GM21360 (cell line): Measurements from ENCODE around the gene TNS1.

Experiments used
- ATAC-seq: cut with Tn5 transposase; IDR thresholded peaks from one replicate; pipeline ENCODE4 v1.9.1; 2021; ENCODE audit warnings: mild to moderate bottlenecking, moderate library complexity; ENCODE audit not compliant: unreplicated experiment

TNS1 gene

DNA sequence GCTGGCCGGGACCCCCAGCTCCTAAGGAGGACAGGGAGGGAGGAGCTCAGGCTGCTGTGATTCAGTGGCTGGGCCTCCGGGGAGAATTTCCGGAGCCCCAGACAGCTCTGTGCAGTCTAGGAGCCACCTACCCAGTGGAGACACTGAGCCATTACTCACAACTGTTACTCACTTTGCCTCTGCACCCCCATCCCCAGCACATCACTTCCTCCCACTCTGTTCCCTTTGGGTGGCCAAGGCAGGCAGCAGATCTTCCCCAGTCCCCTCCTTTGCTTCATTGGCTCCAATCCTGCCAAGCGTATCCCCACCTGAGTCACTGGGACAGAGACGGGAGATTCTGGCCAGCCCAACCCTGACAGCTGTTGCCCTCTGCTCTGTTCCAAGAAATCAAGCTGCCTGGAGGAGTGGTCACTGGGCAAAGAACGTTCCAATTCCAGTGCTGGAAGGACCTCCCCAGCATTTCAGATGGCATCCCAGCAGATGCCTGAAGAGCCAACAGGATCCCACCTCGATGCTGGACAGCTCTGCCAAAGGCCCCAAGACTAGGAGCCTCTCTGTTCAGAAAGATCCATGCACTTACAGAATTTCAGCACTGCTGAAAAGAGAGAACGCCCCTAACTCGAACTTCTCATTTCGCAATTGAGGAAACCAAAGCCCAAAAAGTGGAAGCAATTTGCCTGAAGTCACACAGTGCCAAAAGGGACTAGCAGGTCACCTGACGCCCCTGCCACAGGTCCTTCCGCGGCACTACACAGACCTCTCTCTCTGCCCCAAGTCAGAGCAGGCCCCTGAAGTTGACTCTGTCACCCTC, 68.3 kb downstream of the TNS1 start:
- no peak for ATAC-seq

DNA sequence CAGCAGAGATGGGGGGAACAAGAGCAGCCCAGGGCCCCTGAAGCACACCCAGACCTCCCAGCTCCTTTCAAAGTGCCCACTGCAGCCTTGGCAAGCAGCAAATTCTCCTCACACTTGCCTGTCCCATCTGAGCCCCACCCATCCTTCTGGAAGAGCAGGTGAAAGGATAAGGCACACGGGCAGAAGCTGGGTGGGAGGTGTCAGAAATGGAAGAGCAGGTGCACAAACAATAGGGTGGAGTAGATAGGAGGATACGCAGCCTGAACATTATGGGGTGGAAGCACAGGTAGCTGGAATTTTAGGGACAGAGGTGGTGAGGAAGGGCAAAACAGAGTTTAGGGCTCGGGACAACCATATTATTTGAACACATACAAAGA, 69.2 kb downstream of the TNS1 start:
- ATAC-seq: no peak

DNA sequence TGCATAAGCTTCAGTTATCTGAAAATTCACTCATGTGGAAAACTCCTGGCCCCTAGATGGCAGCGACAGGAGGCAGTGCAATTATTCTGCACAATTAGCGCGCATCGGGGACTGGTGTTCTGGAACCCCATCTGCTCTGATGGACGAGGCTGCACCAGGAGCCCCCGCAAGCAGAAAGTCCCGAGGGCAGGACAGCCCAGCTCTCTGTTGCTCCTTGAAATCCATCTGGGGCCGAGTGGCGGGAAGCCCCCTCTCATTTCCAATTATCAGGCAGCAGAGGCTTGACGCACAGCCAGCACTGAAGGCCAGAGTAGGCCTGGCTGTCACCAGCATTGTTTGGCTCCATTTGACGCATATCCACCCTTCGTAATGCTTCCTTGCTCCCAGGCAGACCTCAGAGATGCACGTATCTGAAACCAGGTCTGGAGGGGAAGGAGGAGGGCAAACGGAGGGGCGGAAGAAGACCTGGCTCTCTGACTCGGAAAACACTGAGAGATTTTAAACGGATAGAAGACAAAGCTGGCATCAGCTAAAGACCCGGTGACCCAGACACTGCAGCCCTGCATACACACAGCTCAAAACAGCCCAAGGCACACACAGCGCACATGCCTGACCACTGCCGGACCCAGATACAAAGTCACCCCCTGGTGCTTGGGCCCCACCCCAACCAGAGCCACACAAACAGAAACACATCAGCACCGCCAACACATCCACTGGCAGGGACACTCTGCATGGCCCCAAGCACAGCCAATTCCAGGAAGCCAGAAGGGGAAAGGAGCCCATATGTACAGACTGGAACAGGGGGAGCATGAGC, 69.8 kb downstream of the TNS1 start:
- no peak for ATAC-seq

DNA sequence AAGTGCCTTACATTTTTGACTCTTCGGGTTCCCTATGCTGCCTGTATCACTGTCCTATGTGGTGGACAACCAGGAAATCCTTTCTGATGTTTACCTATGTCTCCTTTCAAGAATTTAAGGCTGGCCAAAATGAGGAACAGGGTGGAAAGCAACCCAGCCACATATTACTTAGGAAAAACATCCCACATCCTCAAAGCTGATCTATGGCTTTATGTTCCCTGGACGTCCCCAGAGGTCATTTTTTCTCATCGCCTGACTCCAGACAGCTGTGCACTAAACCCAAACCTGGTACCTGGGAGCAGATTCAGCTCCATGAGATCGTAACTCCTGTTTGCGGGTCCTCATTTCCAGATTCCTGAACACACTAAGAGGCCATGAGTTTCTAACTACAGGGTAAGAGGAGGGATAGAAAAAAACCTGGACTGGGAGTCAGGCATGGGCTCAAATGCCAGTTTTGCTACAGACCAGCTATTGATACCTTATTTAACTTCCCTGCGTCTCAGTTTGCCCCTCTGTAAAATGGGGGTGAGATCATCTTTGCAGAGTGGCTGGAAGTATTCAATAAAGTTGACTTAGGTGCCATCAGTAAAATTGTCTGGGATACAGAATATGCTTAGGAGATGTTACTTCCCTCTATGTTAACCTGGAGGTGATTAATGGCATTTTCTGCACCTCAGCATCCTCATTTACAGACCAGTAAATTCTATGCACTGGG, 70.8 kb downstream of the TNS1 start:
- no peak for ATAC-seq

DNA sequence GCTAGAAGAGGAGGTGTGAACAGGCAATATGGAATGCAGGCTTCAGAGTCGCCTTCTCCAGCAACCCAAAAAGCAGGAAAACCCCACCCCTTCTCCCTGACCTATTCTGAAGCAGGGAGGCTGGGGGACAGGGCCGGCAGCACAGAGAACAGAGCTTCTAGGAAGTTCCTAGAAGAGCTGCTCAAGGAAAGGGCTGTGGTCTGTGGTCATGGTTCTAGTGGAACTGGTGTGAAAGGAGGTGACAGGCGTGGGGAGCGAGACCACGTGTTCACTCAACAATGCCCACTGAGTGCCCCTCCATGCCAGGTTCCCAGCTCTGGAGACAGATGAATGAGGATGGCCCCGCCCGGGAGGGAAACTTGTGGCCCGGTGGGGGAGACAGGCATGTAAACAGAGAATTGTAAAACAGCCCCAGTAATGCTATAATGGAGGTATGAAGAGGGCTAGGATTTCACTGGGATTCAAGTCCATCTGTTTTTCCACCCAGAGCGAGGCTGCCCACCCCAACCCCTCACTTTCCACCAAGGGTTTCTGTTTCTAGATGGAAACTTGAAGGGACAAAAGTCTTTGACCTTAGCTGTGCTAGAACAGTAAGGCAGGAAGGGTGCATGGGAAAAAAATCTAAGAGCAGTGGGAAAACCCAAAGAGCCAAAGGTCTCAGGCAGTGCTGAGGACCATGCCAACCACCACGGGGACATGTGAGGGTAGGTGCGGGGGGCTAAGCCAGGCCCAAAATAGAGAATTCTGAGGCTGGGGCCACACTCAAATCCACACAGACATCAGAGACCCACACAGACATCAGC, 71.8 kb downstream of the TNS1 start:
- no peak for ATAC-seq

DNA sequence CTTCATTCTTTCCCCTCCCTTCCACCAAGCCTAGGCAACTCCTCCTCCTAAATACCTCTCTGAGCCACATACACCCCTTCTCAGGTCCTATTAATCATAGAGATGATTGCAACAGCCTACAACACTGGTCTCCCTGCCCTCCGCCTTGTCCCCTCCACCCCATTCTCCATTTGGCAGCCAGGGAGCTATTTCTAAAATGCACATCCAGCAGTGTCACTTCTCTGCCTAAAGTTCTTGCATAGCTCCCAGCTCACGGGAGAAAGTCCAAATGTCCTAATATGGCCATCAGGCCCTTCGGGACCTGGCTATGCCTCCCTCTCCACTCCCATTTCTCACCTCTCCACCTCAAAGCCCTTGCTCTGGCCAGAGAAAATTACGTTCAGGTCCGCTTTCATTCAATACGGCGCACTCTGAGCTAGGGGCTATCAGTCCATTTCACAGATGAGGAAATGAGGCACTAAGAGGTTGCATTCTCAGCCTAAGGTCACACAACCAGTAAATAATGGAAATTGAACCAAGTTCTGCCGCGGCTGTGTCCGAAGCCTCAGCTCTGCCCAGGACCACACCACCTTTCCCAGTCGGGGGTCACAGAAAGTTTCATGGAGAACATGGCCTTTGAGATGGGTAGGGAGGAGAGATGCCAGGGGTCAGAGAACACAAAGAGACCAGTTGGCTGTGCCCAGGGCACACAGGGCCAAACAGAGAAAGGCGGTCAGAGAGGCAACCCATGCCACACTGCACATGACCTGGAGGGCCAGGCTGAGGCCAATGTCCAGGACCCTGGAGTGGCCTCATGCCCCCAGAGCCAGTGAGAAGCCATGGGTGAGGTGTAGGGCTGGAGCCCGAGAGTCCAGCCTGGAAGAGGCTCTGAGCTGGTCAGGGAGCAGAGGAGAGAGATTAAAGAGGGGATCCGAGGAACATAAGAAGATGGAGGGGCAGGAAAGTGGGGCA, 72.8 kb downstream of the TNS1 start:
- ATAC-seq: no peak

DNA sequence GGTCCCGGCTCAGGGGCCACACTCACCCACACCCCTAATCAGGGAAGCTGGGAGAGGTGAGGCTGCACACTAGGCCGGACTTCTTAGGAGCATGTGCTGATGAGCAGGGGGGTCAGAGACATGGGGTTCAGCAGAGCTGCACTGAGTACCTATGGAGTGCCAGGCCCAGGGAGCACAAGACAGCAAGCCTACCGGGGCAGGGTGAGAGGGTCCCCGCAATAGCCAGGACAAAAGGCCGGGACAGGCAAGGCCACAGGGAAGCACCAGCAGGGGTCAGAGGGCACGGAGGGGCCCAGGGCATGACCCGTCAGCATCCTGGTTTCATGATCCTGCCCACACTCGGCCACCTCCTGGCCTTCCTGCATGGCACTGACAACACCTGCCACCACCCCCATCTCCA, 73.5 kb downstream of the TNS1 start:
- no peak for ATAC-seq

DNA sequence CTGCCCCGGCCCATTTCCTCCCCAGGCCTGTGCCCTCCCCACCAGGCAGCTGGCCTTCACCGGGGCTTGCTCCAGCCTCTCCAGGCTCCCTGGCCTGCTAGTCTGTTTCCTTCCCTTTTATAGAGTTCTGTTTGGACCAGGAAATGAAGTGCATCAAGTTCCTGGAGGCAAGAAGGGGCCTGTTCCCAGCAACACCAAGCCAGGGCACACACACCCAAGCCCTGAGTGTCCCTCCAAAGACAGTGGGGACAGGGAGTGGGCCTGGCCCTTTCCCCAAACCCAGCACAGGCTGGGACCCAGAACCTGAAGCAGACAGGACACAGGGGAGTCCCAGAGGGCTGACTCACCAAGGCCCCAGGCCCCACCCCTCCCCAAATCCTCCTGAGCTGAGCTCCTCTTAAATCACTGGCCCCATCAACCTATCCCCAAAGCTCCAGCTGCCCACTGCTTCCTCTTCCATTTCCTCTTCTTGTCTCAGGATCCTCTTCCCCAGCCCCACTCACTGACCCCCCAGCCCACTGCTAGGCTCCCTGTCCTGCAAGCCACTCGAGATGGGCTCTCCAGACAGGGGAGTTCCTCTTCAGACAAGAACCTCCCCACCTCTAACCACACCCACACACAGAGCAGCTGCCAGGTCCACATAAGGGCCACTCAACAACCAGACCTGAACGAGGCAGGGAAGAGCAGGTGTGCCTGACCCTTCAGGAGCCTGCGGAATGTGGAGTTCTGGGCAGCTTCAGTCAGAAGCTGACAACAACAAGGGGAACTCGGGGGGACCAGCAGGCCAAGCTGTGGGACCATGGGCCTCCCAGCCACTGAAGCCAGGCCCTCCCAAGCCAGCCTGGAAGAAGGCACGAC, 74.2 kb downstream of the TNS1 start:
- ATAC-seq: no peak

DNA sequence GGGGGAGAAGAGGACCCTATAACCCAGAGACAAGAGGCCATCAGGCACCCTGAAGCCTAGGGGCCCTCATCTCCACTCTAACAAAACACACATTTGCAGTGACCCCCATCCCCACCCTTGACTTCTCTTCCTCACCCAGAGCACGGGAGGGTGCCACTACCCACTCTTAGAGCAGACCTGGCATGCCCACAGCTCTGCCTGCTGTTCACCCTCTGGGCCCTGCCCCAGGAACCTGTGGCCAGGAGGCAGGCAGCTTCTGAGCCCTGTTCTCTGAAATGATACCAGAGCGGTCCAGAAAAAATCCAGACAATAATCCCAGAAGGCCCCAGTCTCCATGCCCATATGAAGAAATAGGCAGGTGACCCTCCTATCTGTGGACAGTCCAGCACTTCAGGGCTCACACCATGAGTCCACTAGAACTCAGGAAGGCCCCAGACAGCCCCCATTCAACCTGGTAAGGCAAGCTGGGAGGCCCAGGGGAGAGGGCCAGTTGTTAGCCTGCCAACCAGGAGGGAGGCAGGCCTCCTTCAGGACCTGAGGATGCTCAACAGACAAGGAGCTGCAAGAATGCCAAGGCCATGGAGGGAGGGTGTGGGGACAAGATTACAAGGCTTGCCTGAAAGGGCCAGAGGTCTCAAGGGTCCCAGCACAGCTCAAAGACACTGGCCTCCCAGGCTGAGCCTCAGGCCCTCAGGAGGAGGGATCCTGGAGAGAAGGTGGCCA, 75.0 kb downstream of the TNS1 start:
- ATAC-seq: no peak

DNA sequence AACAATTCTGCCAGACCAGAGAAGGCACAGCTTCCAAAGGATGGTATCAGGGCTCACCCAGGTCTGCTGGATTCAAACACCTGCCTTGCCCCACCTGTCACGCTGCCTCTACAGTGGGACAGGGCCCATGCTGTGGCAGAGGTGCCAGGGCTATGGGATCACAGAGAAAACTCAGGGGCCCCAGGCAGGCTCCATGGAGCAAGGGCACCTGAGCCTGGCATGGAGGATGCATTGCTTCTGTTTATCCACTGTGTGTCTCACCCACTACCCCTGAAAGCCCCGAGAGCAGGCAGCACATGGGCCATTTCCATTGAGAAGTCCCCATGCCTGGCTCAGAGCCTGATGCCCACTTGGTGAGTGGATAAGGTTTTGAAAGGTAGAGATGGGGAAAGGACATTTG, 76.0 kb downstream of the TNS1 start:
- no peak for ATAC-seq

DNA sequence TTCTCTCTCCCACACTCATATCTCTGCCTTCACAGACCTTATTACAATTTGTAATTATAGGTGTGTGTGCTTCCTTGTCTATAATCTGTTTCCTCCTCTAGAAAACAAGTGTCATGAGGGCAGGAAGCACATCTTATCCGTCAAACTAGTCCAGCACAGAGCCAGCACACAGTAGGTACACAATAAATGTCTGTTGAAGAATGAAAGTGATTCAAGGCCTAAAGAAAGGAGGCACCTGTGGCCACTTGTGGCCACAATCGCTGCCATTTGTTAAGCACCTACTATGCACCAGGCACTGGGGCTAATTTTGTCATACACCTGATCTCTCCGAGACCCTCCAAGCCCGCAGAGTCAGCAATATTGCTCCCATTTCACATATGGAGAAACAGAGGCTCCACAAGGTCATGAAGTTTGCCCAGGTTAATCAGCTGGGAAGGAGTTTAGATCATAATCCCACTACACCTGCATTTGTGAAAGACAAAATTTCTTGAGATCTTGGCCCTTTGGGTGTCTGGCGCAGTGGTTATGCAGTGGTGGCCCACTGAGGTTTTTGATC, 78.4 kb downstream of the TNS1 start:
- ATAC-seq: no peak

DNA sequence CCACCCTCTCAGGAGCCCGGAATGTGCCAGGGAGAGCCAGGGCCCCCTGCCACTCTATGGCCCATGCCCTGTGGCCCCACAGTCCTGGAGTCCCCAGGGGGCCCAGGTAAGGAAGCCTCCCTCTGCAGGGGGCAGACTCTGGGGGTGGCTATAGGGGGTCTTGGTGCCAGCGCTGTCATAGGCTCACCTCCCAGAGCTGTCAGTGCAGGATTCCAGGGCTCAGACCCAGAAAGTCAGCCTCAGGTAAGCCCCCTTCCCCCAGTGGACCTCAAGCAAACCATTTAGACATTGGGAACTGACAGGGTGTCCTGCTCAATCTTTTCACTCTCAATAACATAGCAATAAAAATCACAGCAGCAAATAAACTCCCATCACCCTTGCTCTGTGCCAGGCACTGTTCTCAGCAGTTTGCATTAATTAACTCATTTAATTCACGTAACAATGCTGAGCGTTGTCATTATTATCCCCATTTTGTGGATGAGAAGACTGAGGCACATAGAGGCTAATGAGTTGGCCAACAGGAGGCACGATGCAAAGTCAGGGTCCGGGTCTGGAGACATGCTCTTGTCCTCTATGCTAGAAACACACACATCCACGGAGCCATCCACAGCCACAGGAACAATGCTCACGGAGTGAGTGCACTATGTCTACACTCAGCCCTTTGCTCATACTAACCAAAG, 79.6 kb downstream of the TNS1 start:
- no peak for ATAC-seq

DNA sequence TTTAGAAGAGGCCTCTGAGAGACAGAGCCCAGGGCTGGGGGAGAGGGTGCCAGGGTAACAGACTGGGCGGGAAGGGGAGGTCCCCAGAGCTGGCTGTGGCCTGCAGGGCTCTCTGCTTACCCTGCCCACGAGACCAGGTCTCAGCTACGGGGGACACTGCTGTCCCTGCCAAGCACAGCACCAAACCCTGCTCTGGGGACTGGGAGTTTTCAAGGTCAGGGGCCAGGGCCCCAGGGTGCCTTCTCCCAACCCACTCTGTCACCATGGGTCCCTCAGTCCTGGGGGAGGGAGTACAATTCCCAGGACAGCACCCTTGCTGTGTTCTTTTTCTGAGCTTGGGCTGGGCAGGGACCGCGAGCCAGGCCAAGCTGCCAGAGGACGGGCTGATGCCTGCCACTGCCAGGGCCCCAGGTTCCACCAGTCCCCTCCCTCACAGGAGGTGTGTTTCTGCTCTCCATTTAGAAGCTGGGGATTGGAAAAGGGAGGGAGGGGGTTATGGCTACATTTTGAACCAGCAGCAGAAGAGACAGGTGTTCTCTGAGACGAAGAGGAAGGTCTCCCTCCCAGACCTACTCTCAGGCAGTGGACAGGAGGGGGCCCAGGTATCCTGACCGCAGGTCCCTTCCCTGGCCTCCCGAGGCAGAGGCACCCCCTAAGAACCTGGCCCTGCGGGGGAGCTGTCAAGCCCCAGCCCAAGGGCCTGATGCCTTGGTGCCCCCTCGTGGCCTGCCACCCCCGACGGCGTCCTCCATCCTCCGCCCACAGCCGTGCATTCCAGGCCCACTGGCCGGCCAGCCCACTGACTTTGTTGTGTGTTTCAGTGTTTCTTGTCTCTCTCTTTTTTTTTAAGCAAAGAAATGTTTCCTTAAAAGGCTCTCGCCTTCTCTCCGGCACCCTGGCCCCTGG, 80.4 kb downstream of the TNS1 start:
- ATAC-seq: no peak

DNA sequence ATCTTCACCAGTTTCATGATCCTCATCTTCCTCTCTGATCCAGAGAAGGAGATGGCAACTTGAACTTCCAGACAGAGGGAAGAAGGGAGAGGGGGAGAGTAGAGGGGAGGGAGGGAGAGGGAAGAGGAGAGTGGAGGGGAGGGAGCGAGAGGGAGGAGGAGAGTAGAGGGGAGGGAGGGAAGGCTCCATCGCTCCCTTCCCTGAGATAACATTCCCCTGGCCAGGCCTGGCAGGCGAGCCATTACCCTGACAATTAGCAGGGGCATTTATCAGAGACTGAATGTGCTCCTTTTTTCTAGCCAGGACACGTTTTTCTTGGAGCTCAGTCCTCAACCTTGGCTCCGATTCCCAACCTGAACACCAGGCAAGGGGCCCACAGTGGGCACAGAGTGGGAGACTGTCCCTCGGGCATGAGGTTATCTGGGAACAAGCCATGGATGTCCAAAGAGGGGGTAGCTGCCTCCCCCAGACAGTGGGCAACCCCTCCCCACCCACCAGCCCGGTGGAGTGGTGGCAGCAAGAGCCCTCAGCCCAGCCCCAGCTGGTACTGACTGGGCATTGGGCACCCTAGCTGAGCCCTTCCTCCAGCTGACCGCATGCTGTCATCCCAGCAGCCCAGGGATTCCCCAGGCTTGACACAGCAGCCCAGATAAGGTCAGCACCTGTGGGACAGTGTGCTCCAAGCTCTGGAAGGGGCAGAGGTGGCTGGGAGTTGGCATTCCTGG, 81.8 kb downstream of the TNS1 start:
- ATAC-seq: no peak

DNA sequence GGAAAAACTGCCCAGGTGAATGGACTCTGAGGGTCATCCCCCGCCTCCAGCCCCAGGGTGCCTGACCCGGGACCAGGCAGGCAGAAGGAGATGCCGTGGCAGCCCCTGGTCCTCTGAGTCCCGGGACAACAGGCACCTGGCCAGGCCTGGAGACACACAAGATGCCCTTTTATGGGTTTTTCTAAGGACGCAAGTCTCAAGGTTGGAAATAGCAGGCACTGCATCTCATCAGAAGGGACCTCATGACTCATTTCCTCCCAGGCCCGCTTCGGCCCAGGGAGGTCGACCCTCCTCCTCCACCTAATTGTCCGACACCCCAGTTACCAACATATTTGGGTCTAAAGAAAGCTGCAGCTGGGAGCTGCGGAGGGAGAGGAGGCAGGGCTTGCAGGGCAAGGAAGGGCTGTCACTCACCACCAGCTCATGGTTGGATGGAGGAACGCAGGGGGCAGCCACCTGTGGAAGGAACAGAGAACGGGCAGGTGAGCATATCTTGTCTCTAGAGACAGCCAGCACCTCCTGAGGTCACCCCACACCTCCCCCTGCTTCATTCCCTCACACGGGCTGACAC, 82.9 kb downstream of the TNS1 start:
- ATAC-seq: no peak
